ENCODE measurements around the gene NFXL1.
"Not testable (repeated sequence)": the region's sequence is repeated elsewhere in the genome, so short reads cannot be mapped to it uniquely, and the experiment has no call there.

The NFXL1 gene

DNA sequence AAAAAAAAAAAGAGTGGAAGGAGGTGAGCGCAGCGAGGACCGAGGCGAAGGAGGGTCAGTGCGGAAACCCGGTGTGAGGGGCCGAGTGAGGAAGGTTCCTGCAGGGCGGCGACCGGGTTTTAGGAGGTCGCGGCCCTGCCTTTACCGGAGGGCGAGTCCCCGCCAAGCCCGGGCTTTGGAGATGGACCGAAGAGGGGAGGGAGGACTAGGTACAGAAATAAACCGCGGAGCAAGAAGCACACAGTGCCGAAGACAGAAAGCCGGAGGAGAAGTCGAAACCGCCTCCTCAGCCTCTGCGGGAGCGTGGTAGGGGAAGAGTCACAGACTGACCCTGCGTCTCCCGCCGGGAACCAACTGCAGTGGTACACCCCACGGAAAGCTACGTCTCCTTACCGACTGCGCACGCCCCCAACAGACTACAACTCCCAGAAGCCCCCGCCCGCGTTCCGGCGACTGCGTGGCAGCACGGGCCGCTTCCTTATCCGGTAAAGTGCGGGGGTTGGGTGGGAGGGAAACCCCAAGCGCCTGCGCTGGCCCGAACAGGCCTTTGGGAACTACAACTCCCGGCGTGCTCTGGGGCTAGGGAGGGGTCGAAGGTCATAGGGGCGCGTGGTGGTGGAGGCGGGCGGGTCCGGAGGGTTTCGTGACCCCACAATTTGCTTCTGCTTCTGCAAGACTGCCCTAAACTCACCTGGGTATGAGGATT is at the start of gene NFXL1:
TSS of gene NFXL1 (minus strand) at position 364 of the 706 bp plus-strand sequence. CDS start 380 bp downstream, outside the sequence.
- peak; percentile 93 for DNase-seq

DNA sequence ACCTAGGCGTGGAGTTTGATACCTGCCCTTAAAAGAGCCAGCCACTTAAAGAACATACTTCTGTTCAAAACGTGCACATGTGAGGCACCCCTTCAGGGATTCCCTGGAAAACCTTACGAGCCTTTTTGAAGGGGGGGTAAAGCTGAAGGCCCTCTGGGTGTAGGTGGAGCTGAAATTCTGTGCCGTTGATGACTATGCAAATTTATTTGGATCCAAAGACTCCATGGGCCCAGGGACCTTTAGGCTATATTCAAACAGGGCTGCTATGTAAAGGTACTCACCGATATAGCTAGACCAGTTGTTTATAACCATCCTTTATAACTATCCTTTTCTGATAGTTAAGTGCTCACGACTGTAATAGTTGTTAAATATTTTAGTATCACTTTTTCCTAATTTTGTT is 40.3 kb upstream of the NFXL1 start:
- no peak for DNase-seq

GRCh38 chr4:47954245-47954644 is 39.9 kb upstream of the NFXL1 start:
- DNase-seq: no peak

- no peak for DNase-seq
Observed at GRCh38 chr4:47945930-47946726, 31.7 kb upstream of the NFXL1 start.

GRCh38 chr4:47942081-47942819 is 27.9 kb upstream of the NFXL1 start:
- DNase-seq: no peak

DNA sequence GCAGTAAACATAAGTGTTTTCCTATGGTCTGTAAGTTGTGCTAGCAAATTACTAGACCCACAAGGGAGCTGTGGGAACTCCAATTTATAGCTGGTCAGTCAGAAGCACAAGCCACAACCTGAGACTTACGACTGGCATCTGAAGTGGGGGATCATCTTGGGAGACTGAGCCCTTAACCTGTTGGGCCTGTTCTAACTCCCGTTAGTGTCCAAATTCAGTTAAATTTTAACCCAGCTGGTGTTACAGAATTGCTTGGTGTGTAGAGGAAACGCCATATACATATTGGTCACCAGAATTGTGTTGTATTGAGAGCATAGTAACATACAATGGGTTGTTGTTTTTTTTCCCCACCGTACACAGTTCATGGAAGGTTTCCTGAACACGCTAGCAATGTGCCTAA is 25.1 kb upstream of the NFXL1 start:
- no peak for DNase-seq

GRCh38 chr4:47936336-47936735 is 22.0 kb upstream of the NFXL1 start:
- DNase-seq: no peak

DNA sequence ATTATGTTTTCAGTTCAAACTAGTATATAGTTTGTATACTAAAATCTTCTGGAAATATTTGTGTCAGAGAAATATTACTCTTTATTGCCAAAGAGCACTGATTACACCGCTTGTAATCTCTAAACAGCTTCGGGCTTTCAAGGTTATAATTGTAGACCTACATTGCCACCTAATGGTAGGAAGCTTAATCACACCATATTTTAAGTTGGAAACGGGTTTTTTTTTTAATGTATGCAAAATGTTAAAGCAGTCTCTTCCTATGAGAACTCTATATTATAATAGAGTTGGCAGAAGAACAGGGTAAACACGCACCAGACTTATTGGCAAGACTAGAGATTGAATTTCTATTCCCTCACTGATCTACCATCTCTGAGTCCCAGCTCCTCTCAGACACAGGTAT is 19.5 kb upstream of the NFXL1 start:
- peak; percentile 21 for DNase-seq

DNA sequence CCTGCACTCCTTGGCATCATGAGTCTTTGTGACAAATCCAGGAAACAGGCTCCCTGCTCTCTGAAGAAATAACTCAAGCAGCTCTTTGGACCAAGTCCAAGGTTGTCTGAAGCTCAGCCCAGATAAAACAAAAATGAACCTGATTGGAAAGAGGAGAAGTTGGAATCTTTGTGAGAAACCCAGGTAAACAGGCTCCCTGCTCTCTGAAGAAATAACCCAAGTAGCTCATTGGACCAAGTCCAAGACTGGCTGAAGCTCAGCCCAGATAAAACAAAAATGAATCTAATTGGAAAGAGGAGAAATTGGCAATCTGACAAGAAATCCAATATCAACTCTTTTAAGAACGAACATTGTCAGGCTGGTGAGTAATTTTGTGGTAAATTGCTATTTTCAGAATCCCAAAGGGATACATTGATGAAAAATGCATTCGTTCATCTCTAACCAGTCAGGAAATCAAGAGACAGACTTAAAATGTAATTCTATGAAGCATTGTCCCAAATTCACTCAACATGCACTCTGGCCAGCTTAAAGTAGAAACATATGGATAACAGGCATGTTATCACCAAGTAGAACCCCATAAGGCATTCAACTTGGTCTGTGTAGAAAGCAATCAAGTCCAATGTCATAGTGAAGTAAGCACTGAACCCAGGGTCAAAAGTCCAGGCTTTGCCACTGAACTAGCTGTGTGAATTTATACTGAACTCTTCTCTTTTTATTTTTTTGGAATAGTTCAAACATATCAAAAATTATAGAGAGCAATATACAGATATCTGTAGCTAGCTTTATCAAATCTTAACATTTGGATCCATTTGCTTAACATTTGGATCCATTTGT is 16.8 kb upstream of the NFXL1 start:
- no peak for DNase-seq

GRCh38 chr4:47929682-47930201 is 15.4 kb upstream of the NFXL1 start:
- DNase-seq: no peak

GRCh38 chr4:47926667-47927258 is 12.4 kb upstream of the NFXL1 start:
- DNase-seq: no peak

DNA sequence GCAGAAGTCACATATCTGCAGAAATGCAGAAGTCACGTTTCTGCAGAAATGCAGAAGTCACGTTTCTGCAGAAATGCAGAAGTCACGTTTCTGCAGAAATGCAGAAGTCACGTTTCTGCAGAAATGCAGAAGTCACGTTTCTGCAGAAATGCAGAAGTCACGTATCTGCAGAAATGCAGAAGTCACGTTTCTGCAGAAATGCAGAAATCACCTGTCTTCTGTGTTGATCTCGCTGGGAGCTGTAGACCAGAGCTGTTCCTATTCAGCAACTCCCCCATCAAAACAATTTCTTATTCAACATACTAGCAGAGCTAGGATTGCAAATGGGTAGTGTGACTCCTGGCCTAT is 8.9 kb upstream of the NFXL1 start:
- DNase-seq: not testable (repeated sequence)

DNA sequence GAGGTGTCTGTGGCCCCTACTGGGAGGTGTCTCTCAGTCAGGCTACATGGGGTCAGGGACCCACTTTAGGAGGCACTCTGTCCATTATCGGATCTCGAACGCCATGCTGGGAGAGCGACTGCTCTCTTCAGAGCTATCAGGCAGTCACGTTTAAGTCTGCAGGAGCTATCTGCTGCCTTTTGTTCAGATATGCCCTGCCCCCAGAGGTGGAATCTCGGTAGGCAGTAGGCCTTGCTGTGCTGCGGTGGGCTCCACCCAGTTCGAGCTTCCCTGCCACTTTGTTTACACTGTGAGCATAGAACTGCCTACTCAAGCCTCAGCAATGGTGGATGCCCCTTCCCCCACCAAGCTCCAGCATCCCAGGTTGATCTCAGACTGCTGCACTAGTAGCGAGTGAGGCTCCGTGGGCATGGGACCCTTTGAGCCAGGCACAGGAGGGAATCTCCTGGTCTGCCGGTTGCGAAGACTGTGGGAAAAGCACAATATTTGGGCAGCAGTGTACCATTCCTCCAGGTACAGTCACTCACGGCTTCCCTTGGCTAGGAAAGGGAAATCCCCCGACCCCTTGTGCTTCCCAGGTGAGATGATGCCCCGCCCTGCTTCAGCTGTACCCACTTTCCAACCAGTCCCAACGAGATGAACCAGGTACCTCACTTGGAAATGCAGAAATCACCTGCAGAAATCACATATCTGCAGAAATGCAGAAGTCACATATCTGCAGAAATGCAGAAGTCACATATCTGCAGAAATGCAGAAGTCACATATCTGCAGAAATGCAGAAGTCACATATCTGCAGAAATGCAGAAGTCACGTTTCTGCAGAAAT is 8.3 kb upstream of the NFXL1 start:
- not testable (repeated sequence) for DNase-seq

DNA sequence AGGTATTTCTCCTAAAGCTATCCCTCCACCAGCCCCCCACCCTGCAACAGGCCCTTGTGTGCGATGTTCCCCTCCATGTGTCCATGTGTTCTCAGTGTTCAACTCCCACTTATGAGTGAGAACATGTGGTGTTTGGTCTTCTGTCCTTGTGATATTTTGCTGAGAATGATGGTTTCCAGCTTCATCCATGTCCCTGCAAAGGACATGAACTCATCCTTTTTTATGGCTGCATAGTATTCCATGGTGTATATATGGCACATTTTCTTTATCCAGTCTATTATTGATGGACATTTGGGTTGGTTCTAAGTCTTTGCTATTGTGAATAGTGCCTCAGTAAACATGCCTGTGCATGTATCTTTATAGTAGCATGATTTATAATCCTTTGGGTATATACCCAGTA is 2.8 kb upstream of the NFXL1 start:
- not testable (repeated sequence) for DNase-seq

DNA sequence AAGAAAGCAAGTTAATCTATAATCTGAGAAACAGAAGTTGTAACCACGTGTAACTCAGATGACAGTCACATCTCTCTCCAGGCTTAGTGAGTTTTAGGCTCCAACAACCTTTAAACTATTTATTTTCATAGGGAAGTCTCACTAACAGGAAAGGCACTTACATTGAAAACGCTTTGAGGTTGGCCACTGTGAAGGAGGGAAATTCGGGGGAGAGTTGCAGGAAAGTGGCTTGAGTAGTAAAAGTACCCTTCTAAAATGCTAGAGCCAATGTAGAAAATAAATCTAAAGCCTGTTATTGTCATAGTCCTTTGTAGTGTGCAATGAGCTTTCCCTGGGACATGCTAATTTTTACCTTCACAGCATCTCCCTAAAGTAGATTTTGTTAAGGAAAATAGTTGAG is 995 bp upstream of the NFXL1 start:
- no peak for DNase-seq

DNA sequence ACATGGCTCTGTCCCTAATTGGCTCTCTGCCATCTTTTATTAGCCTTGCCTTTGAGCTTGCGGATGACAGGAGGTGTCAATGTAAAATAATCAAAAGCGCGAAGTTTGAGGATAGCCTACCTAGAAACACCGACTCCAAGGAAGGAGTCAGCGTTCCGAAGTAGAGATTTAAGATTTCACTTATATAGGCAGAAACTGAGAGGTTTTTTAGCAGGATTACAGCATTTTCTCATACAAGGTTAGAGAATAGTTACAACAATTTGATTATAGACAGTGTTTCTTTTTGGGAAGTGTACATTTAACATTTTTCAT is 499 bp upstream of the NFXL1 start:
- no peak for DNase-seq

GRCh38 chr4:47913861-47914219 is 543 bp downstream of the NFXL1 start:
- no peak for DNase-seq

- no peak for DNase-seq
Observed at GRCh38 chr4:47913330-47913729, 1.1 kb downstream of the NFXL1 start.

DNA sequence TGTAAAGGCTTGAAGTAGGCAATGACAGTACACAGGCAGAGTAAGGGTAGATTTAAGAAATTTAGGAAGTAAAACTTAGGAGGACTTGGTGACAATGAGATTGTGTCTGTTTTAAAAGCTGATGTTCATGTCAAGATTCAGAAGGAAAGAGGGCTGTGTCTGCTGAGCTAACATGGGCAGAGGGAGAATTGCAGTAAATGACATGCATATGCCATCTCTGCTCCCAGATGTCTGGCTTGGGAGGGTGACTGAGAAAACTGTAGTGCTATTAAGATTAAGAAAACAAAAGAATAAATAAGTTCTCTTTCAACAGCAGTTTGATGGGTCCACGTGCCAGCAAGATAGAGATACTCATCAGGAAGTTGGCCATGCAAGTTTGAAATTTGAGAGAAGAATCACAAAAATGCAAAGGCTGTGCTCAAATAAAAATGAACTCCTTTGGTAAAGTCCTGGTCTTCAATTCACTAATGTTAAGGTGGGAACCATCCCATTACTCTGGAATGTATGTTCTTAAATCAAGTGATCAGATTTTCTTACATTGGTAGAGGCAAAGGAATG is 7.2 kb downstream of the NFXL1 start:
- no peak for DNase-seq

DNA sequence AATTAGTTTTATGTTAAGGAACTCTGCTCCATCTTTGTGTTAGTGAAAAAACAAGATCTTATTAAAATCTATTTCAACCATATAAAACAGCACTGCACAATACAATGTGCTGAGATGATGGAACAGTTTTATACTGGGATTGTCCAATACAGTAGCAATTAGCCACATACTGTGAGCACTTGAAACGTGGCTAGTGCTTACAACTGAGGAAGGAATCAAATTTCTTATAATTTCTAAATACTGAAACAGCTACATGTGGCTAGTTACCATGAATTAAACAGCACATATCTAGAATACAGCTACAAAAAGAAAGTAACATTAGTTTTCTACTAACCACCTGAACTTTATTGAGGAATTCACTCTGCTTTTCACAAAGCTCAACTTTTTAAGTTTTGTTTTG is 14.7 kb downstream of the NFXL1 start:
- DNase-seq: no peak

- no peak for DNase-seq
Observed at GRCh38 chr4:47891928-47892327, 22.5 kb downstream of the NFXL1 start.

All from GF-D8 (cell line).